Renal cortex interstitium (tissue), 11 donors: ENCODE results near the gene TBL1XR1. TPM values are rescaled to one million over a fixed set of nuclear protein-coding genes. Genes with fewer than 3 reads are reported as not detected.
"Not testable (repeated sequence)": the region's sequence is repeated elsewhere in the genome, so short reads cannot be mapped to it uniquely, and the experiment has no call there.

Experiments used
- DNase-seq, 11 donors: peaks; one replicate each; pipeline ENCODE4 v3.0.0-alpha.2; 2013; ENCODE audit warnings: low read depth in 9 of 11, low spot score in 4 of 11; ENCODE audit errors: extremely low read depth in 1 of 11
- polyA plus RNA-seq, 3 donors: library from polyadenylated mRNA; unstranded; fragments of 120-200 nt; gene quantifications; one replicate each; pipeline ENCODE4 v1.2.1, GENCODE V29; 2013; ENCODE audit not compliant: insufficient read length in 3 of 3

TBL1XR1 gene
- polyA plus RNA-seq, 3 donors, result 131 to 143 (median 139) TPM

DNA sequence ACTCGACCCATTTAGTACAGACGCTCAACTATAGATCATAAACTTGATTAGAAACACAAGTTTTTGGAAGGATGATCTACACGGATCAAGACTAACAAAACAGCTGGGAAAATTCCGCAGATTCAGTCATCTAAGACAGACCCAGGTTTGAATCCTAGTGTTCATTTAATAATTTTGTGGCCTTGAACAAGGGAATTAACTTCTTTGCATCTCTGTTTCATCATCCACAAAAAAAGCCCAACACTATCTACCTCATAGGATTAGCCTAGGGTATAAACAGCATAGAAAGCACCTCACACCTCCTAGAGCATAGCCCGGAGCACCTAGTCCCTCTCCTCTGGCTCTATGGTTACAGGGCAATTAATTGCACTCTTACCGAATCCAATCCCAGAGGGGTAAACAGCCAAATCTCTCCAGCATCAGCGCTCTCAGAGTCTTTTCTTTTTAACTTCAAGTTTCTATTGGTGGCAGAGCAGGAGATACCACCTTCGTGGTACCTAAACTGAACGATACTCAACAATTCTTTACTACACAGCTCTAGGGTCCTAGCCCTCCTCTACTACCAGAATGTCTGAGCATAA, 3.5 kb downstream of the TBL1XR1 start:
- no peak for DNase-seq

- not testable (repeated sequence) for DNase-seq
These were observed 4.0 kb downstream of the TBL1XR1 start for GRCh38 chr3:177193275-177193674.

GRCh38 chr3:177190756-177191681, 6.3 kb downstream of the TBL1XR1 start:
- no peak for DNase-seq

DNA sequence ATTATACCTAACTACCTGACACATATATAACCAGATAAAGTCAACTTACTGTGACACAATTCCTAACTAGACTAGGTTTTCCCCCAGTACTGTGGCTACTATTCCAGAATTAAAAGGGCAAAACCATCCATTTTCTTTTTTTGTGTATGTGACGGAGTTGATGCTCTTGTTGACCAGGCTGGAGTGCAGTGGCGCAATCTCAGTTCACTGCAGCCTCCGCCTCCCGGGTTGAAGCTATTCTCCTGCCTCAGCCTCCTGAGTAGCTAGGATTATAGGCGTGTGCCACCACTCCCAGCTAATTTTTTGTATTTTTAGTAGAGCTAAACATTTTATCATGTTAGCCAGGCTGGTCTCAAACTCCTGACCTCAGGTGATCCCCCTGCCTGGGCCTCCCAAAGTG, 7.1 kb downstream of the TBL1XR1 start:
- not testable (repeated sequence) for DNase-seq

DNA sequence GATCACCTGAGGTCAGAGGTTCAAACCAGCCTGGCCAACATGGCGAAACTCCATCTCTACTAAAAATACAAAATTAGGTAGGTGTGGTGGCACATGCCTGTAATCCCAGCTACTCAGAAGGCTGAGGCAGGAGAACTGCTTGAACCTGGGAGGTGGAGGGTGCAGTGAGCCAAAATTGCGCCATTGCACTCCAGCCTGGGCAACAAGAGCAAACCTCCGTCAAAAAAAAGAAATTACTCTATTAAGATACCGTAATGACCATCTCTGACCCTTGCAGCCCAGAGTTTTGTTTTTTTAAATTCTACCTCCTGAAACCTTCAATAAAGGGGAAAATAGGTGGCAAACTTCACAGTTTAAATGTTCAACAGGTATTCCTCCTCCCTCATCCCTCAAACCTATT, 9.0 kb downstream of the TBL1XR1 start:
- DNase-seq, result not testable (repeated sequence)

- no peak for DNase-seq
These were observed 11.0 kb downstream of the TBL1XR1 start for GRCh38 chr3:177186306-177186705.

GRCh38 chr3:177185035-177185574, 12.2 kb downstream of the TBL1XR1 start:
- no peak for DNase-seq

GRCh38 chr3:177184602-177185001, 12.7 kb downstream of the TBL1XR1 start:
- DNase-seq, result not testable (repeated sequence)

GRCh38 chr3:177182352-177182751, 14.9 kb downstream of the TBL1XR1 start:
- DNase-seq, result no peak

GRCh38 chr3:177181418-177181817, 15.9 kb downstream of the TBL1XR1 start:
- DNase-seq, result no peak

GRCh38 chr3:177180506-177180905, 16.8 kb downstream of the TBL1XR1 start:
- no peak for DNase-seq

GRCh38 chr3:177179281-177180067, 17.8 kb downstream of the TBL1XR1 start:
- no peak for DNase-seq

- DNase-seq, result no peak
These were observed 19.5 kb downstream of the TBL1XR1 start for GRCh38 chr3:177177749-177178221.

DNA sequence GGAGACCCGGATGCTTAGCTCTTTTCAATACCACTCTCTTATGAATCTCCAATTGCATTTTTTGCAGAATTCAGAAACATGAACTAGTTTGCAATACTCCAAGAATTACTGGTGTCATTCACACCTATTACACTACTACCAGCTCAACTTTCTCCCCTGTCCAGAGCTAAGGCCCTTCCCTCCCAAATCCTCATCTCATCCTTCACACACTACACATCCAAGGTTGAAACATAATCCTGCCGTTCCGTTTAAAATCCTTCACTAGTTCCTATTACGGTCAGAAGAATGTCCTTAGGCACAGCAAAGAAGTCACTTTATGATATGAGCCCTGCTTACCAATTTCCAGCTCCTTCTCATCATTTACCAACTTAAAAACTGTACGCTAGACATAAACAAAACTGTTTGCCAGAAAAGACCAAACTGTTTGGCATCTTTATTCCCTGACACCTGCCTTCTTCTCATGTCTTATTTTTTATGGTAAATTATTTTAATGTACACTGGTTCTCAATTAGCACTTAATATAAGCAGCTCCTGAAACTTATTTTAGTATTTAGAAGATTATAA, 22.6 kb downstream of the TBL1XR1 start:
- DNase-seq, result no peak

GRCh38 chr3:177169936-177170722, 27.2 kb downstream of the TBL1XR1 start:
- no peak for DNase-seq

DNA sequence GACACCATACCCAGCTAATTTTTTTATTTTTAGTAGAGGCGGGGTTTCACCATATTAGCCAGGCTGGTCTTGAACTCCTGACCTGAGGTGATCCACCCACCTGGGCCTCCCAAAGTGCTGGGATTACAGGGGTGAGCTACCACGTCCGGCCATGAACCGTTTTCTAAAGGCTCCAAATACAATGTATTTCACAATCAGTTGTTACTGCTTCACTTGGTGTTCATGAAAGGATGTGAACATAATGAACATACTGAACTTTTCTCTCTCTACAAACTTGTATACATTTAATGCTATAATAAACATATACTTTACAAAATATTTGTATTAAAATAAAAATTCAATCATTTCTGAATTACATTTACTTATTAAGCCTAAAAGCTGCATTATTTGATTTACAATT, 28.9 kb downstream of the TBL1XR1 start:
- no peak for DNase-seq

DNA sequence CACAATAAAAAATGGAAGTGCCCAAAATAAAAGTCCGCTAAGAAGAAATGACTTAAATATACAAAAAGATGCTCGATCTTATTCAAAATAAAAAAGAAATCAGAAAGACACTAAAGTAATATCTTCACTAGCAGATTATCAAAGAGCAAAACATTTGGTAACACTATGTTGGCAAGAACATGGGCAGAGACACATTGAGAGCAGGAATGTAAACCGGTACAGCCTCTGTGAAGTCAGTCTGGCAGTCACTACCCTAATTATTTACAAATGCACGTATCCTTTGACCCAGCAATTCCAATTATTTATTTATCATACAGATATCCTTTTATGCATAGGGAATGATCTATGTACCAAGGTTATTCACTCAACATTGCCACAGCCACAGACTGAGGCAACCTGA, 34.5 kb downstream of the TBL1XR1 start:
- DNase-seq, result no peak

- DNase-seq, result not testable (repeated sequence)
These were observed 35.7 kb downstream of the TBL1XR1 start for GRCh38 chr3:177161603-177162002.
